Germinal center (tissue), 1 donor: ENCODE measurements around the gene ZNF784.

Experiments
- DNase-seq: peaks from one replicate; pipeline ENCODE4 v3.0.0; 2012; ENCODE audit warnings: mixed read lengths, low spot score

ZNF784 gene

DNA sequence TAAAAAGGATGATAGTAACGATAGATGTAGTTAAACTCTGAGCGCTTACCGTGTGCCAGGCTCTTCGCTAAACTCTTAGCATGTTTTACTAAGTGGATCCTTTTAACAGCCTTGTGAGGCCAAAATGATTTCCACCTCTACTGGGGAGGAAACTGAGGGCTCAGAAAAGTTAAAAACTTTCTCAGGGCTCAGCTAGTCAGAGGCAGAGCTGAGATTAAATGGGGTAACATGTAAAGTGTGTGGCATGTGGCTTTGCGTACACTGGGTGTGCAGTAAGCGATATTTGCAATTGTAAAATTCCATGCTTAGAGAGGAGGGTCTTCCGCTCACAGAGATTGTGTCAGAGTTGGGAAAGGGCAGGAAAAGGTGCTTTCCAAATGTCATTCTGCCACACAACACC lies 32.2 kb upstream of the ZNF784 start:
- DNase-seq = no peak

GRCh38 chr19:55655648-55656040 lies 31.3 kb upstream of the ZNF784 start:
- DNase-seq = no peak

- DNase-seq = peak; percentile 95
These were observed 30.7 kb upstream of the ZNF784 start, which contains the start of gene U2AF2 for GRCh38 chr19:55654868-55655647. Gene U2AF2, plus strand, starts transcription at chr19:55655035. Its CDS starts 70 bp downstream, at chr19:55655105.

DNA sequence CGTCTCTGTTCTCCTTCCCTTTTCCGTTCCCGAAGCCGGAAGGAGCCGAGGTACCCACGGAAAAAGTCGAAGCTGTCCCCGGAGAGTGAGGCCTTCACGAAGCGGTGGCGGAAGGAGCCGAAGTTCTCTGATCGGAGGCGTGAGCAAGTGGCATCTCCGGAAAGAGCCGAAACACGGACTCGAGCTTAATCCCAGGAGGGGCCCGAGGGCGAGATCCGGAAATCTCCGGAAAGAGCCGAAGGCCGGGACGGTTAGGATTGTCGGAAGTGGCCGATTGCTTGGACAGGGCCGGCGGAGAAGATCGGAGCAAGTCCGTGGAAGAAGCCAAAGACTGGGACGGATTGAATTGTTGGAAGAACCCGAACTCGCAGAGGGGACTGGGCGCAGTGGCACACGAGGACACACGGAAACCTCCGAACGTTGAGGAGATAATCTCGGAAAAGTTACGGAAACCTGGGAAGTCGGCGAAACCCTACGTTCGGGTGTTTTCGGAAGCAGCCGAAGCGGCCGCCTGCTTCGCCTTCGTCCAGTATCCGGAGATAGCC lies 30.0 kb upstream of the ZNF784 start:
- peak; percentile 89 for DNase-seq

DNA sequence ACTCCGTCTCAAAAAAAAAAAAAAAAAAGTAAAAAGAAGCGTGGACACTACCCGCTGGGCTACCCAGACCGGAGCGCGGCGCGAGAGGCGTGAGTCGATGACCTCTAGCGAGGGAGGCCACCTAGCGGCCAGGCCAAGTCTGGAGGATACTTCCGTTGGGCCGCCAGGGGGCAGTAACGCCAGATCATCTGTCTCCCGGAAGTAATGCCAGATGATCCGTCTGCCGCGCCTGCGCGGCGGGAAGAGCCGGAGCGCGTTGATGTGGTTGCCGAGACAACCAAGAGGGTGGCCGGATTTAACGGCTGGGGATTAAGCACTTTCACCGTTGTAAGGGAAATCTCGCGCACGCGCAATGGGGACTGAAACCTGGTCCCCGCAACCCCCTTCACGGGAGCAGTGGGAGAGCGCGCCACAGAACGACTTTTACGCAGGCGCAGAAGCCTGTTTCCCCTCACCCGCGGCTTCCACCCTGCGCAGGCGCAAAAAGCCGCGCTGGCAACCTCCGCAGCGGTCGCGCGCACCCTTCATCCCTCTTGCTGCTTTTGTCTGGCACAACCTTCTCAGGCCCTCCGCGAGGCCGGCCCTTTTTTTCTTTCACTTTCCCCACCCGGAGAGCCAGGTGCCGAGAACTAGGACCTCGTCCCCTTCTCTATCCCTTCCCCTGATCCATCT lies 29.4 kb upstream of the ZNF784 start:
- DNase-seq = peak; percentile 94

GRCh38 chr19:55652311-55653128 lies 28.2 kb upstream of the ZNF784 start:
- DNase-seq = no peak

DNA sequence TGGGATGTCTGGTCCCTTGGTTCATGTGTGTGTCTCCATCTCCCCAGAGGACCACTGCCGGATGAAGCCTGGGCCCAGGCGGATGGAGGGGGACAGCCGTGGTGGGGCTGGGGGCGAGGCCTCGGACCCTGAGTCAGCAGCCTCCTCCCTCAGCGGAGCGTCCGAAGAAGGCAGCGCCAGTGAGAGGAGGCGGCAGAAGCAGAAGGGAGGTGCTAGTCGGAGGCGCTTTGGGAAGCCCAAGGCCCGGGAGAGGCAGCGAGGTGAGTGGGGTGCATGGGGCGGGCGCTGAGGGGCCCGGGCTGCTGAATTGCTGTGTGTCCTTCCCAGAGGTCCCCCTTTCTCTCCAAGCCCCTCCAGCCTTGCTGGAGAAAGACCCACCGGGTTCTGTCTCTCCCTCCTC lies 26.9 kb upstream of the ZNF784 start:
- DNase-seq = no peak

- DNase-seq = no peak
These were observed 26.4 kb upstream of the ZNF784 start for GRCh38 chr19:55650602-55651230.

- DNase-seq = no peak
These were observed 25.8 kb upstream of the ZNF784 start for GRCh38 chr19:55650126-55650557.

- no peak for DNase-seq
These were observed 25.1 kb upstream of the ZNF784 start for GRCh38 chr19:55649268-55650125.

- DNase-seq = no peak
These were observed 24.4 kb upstream of the ZNF784 start for GRCh38 chr19:55648585-55649267.

DNA sequence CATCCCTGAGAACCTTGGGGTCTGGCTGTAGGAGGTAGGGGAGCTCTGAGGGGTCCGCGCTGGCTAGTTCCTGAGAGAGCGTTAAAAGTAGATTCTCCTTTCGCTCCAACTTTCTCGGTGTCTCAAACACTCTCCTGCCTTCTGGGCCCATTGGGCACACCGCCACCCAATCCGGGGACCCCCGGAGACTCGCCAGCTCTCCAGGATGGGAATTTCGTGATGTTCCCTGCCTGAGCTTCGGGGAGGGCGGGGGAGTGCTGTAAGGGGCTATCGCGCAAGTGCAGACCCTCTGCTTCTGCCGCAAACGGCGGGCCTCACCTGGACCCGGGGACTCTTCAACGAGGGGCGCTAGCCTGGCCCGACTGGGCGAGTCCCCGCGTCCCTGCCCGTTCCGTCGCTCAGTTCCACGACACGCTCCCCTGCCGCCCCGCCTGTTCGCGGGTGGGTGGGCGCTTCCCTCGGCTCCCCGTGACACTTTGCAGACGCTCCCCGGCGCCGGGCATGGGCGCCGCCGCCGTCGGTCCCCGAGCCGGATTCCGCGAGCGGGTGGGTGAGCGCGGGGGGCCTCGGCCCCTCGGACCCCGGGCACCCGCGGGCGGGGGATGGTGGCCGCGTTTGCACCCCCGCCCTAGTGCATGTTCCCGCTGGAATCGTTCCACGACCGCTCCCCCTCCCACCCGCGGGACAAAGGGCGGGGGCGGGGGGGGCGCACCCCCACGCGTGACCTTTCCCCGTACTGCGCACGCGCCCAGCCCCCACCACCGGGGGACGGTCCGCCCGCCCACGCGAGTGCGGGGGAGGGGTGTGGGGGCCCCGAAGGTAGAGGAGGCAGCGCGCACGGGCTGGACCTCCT lies 23.6 kb upstream of the ZNF784 start, which contains the start of gene CCDC106:
Gene CCDC106, plus strand, starts transcription at position 481 of the 853 bp plus-strand sequence. CDS start 835 bp downstream, outside the sequence.
- DNase-seq = peak; percentile 54

GRCh38 chr19:55646889-55647731 lies 22.7 kb upstream of the ZNF784 start:
- DNase-seq = peak; percentile 73

DNA sequence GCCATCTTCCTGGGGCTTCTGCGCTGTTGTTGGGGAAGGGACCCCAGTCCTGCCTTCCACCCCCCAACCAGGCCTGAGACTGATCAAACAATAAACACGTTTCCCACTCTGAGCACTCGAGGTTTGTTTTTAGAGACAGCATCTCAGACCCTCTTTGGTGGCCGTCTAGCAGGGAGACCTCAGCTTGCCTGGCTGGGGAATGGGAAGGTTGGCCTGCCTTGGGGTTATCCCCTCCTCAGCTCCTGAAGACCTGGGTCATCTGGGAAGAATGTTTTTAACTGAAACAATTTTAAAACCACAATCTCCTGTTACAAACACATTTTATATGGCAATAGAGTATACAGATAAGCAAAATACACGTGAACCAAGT lies 21.1 kb upstream of the ZNF784 start:
- no peak for DNase-seq

GRCh38 chr19:55644842-55645511 lies 20.6 kb upstream of the ZNF784 start:
- peak; percentile 49 for DNase-seq

GRCh38 chr19:55644191-55644833 lies 19.9 kb upstream of the ZNF784 start:
- DNase-seq = no peak

DNA sequence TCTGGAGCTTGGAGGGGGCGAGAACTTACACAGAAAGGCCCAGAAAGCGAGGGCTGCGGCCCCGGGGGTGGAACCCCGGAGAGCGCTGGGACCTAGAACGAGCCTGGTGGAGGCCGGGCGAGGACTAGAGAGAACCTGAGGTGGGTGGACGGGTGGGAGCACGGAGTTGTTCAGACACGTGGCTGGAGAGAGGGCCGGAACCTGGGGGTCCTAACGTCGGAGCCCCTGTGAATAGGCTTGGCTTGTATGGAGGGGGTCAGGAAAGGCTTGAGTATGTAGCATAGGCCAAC lies 19.5 kb upstream of the ZNF784 start:
- no peak for DNase-seq
